Fibroblast of mammary gland (primary cell): ENCODE measurements around the gene AGAP5.

Source experiments
- DNase-seq: peaks from one replicate; pipeline ENCODE4 v3.0.0-alpha.2; 2010; ENCODE audit warnings: low read depth
- H3K4me3 ChIP-seq: 2 replicates; pipeline ENCODE4 v1.5.1; 2011; ENCODE audit warnings: low read depth, mild to moderate bottlenecking, low read length, moderate library complexity; ENCODE audit not compliant: control insufficient read depth
- CTCF ChIP-seq: conservative IDR thresholded peaks from 2 replicates; pipeline ENCODE4 v1.5.1; 2011; ENCODE audit warnings: low read depth, low read length, inconsistent platforms; ENCODE audit not compliant: control insufficient read depth, insufficient read depth

AGAP5 gene

GRCh38 chr10:73653701-73654100, 44.2 kb downstream of the AGAP5 start:
- peak; percentile 14 for TF ChIP-seq CTCF
- DNase-seq: peak; percentile 33
- no peak overlapping the region for H3K4me3 ChIP-seq

DNA sequence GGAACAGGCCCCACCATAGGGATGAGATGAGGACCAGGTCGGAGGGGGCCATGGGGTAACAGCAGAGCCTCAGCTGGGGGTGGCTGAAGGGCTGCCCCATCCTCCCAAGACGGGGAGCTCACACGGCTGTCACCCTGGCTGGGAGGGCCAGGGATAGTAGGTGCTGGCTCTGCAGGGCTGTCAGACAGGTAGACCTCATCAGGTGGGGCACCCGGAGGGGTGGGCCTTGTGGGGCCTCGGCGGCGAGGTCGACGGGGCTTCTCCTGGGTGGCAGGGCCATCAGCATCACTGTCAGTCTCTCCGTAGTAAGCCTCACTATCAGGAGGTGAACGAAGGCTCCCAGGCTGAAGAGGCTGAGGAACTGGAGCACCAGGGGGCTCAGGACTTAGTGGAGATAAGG, 44.7 kb downstream of the AGAP5 start:
- TF ChIP-seq CTCF: no peak
- no peak for DNase-seq
- no peak overlapping the region for H3K4me3 ChIP-seq

GRCh38 chr10:73650537-73651331, 47.2 kb downstream of the AGAP5 start:
- peak; percentile 87 for DNase-seq
- no peak for TF ChIP-seq CTCF
- no peak overlapping the region for H3K4me3 ChIP-seq

- no peak overlapping the region for H3K4me3 ChIP-seq
- no peak for TF ChIP-seq CTCF
- DNase-seq: peak; percentile 32
Observed at GRCh38 chr10:73649876-73650536, 47.9 kb downstream of the AGAP5 start.

DNA sequence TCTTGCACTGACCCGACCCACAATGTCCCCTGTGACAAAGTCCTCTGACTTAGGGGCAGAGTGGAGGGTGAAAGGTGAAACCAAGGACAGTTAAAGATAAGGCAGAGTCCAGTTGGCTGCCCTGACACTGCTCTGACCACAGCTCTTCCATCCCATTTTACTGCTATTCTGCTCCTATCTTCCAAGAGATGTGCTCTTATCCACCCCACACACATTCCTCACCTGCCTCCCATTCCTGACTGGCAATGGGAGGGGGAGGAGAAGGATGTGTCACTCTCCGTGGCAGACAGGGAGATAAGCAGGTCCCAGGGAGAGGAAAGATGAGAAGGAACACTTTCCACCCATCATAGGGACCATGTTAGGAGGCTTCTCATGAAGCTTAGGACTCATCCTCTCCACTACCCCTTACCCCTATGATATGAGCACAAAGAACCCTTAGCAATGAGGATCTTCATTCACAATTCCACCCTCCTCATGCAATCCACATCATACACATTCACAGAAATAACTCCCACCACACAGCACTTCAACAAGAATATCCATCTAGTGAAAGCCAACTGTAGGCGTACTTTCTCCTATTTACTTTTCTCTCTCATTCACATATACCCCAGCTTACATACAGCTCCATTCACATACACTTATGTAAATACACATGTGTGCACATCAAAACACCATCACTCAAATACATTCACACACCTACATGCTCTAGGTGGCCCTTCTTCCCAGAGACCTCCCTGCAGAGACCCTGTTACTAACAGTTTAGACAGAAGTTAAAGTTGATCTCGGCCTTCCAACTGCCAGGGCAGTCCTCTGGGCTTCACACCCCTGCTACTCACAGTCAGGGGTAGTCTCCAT, 48.7 kb downstream of the AGAP5 start:
- no peak overlapping the region for H3K4me3 ChIP-seq

More for the DNA sequence above, 48.7 kb downstream of the AGAP5 start:
- TF ChIP-seq CTCF: no peak
- DNase-seq: no peak
